PC-3 (cell line): Measurements from ENCODE around the gene PUS7.
"Not testable (repeated sequence)": the region's sequence is repeated elsewhere in the genome, so short reads cannot be mapped to it uniquely, and the experiment has no call there.

ENCODE experiments used
- CTCF ChIP-seq: fragments of 300-600 bp; sonication (generic); conservative IDR thresholded peaks from 2 replicates; pipeline ENCODE4 v1.5.1; 2017; ENCODE audit warnings: antibody characterized with exemption, low read depth, mild to moderate bottlenecking, low read length
- EZH2 ChIP-seq: fragments of 300-600 bp; sonication (generic); IDR thresholded peaks from one replicate; pipeline ENCODE4 v1.6.1; 2017; ENCODE audit warnings: antibody characterized with exemption, mild to moderate bottlenecking, low read length; ENCODE audit not compliant: unreplicated experiment
- EZH2phosphoT487 ChIP-seq: fragments of 300-600 bp; sonication (generic); IDR thresholded peaks from 2 replicates; pipeline ENCODE4 v1.6.1; 2018; ENCODE audit warnings: mild to moderate bottlenecking, antibody characterized with exemption, low read length, borderline replicate concordance

DNA sequence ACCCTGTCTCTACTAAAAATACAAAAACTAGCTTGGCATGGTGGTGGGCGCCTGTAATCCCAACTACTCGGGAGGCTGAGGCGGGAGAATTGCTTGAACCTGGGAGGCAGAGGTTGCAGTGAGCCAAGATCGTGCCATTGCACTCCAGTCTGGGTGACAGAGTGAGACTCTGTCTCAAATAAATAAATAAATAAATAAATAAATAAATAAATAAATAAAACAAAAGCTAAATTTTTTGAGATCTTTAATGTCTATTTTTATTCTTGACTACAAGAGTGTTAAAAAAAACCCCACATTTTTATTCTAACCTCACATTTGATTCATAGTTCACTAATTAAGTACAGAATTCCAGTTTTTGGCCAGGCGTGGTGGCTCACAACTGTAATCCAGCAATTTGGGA lies 5.7 kb upstream of the PUS7 start:
- TF ChIP-seq CTCF, EZH2phosphoT487, EZH2: not testable (repeated sequence)
